ENCODE measurements around the gene IL11.
"Not testable (repeated sequence)": the region's sequence is repeated elsewhere in the genome, so short reads cannot be mapped to it uniquely, and the experiment has no call there.

Gene IL11

DNA sequence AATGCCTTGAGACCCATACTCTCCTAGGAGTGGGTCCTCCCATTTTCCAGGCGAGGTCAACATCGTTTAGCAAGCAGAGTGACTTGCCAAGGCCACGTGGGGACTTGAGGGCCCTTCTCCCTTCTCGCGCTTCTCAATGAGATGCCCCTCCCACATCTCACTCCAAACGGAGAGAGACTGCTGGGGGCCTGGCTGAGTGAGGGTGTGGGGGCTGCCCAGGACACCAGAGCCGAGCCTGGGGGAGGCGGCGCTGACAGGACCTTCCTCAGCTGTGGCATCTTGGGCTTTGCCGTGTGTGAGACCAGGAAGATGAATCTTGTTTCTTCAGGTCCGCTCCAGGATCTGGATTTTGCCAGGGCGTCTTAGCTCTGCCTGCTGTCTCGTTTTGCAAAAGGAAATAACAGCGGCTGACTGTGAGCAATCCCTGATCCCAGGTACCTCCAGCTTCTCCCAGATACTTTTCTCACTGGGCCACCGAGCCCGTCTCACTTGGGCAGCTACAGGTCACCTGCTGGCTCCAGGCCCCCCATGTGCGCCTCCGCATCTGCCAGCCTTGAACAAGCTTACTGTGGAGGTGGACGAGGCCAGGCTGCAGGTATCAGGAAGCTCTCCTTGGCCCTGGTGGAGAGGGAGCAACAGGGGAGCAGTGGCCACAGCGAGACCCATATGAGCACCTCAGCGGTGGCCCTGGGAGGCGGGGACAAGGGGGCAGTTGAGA, 21.8 kb downstream of the IL11 start:
- no peak for DNase-seq

DNA sequence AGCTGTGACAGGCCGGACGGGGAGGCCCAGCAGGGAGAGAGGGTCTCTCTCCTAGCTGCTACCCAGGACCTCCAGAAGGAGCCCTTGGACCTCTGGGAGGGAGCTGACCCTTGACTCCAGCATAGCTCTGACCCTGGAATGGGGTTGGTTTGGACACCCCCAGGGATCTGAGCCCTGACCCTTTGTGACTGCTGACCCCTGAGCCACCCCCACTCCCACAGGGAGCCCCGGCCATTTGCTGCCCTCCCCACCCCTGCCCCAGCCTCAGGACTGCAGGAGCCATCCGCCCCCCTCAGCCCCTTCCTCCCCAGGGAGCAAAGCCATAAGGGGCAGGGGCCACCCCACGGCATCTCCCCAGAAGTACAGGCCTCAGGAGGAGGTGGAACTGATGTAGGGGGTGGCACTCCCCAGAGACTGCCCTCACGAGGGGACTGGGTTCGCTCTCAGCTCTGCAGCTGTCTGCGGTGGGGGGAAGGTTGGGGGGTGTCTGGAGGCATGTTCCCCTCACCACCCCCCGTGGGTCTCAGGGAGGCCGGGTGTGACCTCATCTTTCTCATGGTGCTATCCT, 22.7 kb downstream of the IL11 start:
- no peak for DNase-seq

DNA sequence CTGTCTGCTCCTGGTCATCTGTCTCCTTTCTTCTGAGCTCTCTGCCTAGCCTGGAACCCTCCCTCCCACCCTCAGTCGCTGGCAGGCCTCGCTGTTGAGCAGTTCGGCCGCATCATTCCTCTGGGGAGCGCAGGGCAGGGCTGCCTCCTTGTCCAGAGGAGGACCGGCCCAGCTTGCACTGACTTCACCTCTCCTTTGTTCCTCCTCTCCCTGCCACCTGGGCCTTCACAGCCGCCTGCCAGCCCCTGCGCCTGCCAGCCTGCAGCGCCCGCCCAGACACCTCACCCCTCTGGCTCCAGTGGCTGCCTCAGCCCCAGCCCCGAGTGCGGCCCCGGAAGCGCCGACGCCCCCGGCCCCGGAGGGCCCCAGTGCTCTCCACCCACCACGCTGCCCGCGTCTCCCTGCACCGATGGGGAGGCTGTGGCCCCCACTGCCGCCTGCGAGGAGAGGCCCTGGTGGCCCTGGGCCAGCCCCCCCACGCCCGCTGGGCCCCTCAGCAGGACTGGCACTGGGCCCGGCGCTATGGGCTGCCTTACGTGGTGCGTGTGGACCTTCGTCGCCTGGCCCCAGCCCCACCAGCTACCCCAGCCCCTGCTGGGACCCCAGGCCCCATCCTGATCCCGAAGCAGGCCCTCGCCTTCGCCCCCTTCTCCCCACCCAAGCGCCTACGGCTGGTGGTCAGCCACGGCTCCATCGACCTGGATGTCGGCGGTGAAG, 23.4 kb downstream of the IL11 start:
- no peak for DNase-seq

DNA sequence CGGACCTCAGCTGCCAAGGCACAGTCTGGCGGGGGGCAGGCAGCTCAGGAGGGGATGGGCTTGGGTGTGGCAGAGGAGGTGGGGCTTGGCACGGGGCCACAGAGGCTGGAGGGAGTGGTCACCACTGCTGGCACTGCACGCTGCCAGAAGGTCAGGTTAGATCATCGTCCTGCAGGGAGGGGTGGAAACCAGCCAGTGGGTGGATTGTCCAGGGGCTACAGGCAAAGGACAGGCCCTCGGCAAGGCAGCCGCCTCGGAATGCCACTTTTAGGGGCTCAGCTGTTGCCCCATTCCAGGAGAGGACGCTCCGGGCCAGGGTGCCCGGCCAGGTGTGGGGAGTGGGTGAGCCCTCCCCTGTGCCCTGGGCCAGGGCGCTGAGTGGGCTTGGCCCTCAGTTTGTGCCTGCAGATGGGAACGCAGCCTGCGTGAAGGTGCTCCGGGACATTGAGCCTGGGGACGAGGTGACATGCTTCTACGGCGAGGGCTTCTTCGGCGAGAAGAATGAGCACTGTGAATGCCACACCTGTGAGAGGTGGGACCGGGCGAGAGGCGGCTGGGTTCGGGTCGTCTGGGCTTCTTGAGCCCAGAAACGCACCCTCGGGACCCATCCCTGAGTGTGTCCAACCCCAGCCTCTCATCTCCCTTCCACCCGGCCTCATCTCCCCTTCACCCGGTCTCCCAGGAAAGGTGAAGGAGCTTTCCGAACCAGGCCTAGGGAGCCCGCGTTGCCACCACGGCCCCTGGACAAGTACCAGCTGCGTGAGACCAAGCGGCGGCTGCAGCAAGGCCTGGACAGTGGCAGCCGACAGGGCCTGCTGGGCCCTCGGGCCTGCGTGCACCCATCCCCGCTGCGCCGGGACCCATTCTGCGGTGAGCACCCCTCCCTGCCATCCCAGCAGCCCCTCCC, 24.2 kb downstream of the IL11 start:
- no peak for DNase-seq

DNA sequence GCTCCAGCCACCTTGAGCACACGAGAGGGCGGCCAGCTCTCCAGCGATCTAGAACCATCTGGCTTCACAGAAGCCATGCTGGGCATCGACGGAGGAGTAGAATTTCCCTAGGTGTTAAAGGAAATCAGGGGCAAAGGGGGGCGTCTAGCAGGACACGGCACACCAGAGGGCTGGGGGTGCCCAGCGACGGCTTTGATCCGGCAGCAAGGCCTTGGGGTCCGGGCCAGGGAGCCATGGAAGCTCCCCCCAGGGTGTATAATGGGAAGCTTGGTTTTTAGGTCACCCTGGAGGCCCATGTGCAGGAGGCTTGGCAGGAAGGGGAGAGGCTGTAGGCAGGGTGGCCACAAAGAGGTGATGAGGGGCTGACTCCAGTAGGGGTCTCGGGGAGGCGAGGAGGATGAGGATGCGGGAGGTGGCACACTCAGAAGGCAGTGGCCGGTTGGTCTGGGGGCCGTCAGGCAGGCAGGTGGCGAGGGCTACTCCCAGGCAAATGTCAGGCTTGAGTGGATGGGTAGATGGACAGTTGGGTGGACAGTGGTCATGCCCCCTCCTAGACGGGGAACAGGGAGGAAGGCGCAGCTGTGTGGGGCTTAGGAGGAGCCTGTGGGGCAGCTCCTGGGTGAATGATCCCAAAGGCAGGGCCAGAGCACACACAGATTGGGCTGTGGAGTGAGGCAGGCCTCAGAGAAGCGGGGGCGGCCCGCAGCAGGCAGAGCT, 25.0 kb downstream of the IL11 start:
- DNase-seq, result no peak

DNA sequence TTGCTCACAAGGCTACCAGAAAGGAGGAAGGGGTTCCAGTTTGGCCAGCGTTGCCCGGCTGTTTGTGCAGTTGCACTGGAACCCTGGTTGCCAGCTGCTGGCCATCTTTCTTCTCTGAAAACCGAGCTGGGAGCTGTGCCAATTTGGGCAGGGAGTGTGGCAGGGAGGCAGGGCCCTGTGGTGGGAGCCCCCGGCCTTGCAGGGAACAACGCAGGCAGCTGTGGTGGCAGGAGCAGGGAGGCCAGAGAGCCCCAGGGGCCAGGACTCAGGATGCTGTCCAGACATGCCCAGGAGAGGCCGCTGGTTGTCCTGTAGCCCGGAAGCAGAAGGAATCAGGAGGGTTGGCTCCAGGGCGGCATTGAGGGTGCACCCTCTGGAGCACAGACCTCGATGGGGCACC, 25.8 kb downstream of the IL11 start:
- DNase-seq, result no peak

DNA sequence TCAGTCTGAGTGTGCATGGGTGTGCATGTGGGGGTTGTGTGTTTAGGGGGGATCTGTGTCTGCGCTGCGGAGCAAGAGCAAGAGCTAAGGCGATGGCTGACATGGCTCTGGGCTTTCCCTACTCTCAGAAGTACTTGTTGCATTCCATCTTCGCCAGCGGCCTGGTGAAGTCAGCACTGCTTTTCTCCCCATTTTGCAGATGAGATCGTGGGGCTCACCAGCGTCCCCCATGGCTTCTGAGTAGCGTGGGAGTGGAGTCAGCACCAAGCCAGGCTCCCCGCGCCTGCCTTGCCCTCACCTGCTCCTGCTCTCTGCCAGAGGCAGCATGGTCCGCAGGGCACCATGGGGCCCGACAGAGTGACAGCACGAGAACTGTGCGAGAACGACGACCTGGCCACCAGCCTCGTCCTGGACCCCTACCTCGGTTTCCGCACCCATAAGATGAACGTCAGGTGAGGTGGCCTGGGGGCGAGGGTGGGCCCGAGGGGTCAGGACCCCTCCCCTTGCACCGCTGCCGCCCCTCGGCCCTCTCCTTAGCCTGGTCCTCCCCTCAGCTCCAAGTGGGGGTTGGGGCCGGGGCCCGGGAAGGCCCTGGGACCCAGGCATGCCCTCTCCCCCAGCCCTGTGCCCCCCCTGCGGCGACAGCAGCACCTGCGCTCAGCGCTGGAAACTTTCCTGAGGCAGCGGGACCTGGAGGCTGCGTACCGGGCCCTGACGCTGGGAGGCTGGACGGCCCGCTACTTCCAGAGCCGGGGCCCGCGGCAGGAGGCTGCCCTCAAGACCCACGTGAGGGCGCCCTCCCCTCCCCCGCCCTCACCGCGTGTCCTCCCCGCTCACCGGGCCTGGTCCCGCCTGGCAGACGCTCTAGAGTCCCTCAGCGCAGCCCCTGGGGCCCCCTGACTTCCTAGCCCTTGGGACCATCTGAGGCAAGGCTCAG, 28.4 kb downstream of the IL11 start:
- no peak for DNase-seq

DNA sequence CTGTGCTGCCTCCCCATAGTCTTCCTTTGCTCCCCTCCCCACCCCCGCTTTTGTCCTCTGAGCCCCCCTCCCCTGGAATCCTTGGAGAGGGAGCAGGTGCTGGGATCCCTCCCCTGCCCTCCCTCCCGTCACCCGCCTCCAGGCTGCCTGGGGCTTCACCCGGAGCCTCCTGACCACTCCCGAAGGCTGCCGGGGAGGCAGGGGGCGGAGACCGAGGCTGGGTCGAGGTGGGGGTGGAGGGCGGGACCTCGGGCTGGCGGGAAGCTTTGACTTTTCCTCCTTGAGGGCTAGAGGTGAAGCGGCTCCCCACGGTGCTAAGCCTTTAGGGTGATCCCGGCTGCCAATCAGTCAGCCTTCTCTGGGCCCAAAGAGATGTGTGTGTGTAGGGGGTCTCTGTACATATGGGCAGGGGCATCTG, 29.1 kb downstream of the IL11 start:
- peak in 1 of 2 experiments; percentile 18 for DNase-seq

DNA sequence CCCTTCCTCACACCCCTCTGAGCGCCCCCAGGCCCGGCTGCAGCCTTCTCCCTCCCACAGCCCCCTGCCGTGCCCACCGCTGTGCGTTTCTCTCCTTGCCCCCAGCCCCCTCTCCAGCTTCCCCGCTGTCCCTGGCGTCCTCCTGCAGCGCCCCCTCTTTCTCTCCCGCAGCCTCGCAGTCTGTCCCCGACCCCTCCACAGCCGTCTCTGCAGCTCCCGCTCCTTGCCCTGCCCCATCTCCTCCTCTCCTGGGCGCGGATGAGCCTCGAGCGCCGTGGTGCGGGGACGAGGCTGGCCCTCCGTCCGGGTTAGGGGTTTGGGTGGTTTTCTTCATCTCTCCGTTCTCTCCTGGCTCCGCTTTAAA, 29.5 kb downstream of the IL11 start:
- DNase-seq, result no peak

DNA sequence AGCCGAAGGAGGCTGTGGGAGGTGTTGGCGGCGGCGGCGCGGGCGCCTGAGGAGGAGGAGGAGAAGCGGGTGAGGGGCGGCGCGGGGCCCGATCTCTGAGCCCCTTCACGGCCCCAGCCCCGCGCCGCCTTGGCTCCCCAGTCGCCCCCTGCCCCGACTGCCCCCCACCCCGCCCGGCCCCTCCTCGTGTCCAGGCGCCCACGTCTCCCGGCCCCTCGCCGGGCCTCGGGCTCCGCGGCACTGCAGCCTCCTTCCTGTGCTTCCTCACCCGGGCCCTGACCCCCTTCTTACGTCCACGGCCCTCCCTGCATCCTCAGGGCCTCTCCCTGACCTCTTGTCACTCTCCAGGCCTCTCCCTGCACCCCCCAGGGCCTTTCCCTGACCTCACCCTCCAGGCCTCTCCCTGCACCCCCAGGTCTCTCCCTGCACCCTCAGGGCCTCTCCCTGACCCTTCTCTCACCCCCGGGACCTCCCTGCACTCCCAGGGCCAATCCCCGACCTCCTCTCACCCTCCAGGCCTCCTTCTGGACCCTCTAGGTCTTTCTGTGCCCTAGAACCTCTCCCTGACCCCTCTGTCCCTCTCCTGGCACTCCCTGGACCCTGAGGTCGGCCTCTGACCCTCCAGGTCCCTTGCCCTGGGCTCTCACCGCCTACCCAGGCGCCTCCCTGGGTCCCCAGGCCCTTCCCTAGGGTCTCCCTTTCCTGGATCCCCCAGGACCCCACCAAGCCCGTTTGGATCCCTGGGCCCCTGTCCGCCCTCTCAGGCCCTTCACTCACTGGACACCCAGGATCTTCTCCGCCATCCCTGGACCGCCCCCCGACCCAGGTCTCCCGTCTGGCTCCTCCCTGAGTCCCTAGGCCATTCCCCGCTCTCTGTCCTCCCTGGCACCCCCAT, 30.1 kb downstream of the IL11 start:
- no peak for DNase-seq

DNA sequence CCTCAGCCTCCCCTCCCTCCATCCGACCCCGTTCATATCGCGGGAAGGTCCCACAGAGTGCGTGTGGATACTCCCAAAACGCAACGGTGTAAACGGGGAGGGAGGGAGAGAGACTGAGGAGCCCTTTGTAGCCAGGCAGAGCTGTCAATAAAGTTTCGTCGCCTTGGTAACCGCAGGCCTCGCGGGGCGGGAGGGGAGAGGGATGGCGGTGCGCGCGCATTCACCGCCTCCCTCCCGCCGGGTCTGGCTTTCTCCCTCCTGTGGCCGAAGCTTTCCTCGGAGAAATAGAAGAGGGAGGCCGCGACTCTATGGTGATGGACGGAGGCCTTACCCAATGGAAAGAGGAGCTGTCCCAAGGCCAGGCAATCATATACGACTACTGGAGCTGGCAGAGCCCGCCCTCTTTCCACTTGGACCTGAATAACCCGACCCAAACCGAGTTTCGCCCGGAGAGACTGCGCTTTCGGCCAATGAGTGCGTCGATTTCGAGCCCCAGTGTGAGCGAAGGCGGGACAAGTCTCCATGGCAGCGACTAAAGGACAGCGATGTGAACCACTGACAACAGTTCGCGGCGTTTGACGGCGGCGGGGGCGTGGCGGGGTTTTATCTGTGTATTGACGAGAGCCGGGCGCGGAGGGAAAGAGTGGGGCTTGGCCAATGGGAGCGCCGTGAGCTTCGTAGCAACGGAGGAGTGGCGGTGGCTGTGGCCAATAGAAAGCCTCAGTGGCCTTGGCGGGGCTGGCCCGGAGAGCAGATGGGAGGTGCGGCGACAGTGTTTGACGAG, 31.0 kb downstream of the IL11 start, which contains the start of gene KMT5C:
Gene KMT5C (plus strand): TSS at position 772 of the 784 bp plus-strand sequence. CDS start 2,061 bp downstream, outside the sequence.
- DNase-seq, result peak; percentile 98 to 100

DNA sequence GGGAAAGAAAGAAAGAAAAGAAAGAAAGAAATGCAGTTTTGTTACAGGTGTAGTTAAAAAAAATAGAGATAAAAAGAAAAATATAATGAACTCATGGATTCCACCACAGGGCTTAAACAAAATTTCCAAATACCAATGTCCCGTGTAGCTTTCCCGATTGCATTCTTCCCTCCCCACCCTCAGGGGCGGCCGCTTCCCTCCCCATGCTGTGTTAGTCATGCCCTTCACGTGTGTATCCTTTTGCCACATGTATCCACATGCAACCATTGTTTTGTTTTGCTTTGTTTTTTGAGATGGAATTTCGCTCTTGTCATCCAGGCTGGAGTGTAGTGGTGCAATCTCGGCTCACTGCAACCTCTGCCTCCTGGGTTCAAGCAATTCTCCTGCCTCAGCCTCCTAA, 34.2 kb downstream of the IL11 start:
- DNase-seq, result no peak

DNA sequence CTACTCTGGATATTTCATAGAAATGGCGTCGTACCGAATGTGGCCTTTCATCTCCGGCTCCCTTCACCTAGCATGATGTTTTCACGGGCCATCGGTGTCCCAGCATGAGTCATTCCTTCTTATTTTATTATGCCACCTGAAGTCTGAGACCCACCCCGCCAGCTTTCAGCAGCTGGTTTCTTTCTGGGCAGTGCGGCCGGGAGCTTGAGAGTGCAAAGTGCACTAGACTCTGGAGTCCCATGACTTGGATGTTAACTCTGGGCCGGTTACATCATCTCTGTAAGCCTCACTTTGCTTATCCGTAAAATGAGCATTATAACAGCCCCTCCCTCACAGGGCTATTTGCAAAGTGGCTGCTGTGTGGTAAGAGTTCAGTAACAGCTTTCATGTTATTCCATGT, 36.4 kb downstream of the IL11 start:
- no peak for DNase-seq

DNA sequence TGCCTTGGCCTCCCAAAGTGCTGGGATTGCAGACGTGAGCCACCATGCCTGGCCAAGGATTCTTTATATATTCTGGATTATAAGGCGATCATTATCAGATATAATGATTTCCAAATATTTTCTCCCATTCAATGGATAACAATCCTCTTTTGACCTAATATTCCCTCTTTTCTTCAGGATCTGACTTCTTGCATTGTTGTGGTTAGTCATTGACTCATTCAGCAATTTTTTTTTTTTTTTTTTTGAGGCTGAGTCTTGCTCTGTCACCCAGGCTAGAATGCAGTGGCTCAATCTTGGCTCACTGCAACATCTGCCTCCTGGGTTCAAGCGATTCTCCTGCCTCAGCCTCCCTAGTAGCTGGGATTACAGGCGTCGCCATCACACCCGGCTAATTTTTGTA, 40.5 kb downstream of the IL11 start:
- DNase-seq, result not testable (repeated sequence)

DNA sequence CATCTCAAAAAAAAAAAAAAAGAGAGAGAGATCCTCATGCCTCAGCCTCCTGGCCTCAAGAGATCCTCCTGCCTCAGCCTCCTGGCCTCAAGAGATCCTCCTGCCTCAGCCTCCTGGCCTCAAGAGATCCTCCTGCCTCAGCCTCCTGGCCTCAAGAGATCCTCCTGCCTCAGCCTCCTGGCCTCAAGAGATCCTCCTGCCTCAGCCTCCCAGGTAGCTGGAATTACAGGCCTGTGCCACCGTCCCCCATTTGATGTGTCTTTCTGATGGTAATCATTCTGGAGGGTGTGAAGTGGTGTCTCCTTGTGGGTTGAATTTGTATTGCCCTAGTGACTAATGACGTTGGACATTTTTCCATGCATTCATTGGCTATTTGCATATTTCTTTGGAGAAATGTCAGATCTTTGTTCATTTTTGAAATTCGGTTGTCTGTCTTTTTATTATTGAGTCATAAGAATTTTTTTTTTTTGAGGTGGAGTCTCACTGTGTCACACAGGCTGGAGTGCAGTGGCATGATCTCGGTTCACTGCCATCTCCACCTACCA, 41.4 kb downstream of the IL11 start:
- peak in 1 of 2 experiments; percentile 48 for DNase-seq

DNA sequence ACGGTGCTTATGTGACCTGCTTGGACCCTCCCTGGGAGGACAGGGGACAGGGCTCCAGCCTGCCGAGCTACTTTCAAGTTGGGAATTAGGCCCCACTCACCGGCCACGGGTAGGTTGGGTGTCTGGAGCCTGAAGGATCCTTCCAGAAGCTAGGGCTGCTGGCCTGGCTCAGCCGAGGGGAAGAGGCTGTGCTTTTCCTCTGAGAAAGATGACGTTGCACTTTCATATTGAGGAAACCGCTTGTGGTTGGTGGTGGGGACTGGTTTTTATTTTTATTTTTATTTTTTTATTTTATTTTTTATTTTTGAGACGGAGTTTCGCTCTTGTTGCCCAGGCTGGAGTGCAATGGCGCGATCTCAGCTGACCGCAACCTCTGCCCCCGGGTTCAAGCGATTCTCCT, 45.1 kb downstream of the IL11 start, which contains the start of gene TMEM150B:
Gene TMEM150B (minus strand): TSS at position 170 of the 400 bp plus-strand sequence. CDS start 4,305 bp downstream, outside the sequence.
- no peak for DNase-seq

DNA sequence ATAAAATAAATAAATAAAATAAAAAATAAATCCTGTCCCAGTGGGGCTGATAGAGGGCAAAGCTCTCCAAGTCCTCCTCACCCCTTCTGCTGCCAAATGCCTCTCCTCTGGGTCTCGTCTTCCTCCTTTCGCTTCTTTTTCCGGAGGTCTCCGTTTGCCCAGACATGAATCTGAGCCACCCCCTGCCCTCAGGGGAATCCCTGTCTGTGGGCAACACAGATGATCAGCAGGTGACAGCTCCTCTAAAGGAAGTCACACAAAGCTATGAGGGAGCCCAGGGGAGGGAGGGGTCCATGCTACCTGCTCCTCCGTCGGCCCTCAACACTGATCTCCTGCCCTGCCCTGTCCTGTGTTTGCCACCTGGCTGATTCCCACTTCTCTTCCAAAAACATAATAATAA, 45.6 kb downstream of the IL11 start:
- no peak for DNase-seq

DNA sequence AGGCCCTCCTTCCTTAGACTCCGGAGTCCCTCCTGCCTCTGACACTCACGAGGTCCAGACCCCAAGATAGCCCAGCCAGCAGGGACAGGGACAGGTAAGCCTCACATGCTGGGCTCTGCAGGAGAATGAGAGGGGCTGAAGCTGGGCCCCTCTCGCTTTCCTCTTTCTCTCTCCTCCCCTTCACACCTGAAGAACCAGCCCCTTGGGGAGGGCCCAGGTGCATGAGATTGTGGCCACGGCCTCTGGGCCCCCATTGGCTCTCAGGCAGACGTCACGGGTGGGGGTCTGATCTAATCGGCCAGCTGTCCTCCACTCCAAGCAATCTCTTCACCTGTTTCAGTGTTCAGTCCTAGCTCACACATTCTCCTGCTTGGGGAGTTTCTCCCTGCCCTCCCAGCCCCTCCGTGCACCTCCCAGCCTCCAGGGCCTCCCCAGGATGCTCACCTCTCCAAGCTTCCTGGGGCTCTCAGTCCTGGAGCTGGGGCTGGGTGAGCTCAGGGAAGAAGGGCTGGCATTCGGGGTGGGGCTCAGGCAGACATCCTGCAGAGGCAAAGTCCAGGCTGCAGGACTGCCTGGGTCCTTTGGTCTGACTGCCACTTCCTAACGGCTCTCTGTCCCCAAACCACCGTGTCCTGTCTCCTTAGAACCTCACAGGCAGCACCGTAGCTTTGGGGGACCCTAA, 47.9 kb downstream of the IL11 start:
- no peak for DNase-seq
